HG03135 (cell line): ENCODE measurements around the gene EDC4.
"Not testable (repeated sequence)": the region's sequence is repeated elsewhere in the genome, so short reads cannot be mapped to it uniquely, and the experiment has no call there.

ENCODE experiments used
- ATAC-seq: cut with Tn5 transposase; IDR thresholded peaks from one replicate; pipeline ENCODE4 v1.9.1; 2021; ENCODE audit warnings: mild to moderate bottlenecking, moderate library complexity; ENCODE audit not compliant: unreplicated experiment

EDC4 gene, protein sequence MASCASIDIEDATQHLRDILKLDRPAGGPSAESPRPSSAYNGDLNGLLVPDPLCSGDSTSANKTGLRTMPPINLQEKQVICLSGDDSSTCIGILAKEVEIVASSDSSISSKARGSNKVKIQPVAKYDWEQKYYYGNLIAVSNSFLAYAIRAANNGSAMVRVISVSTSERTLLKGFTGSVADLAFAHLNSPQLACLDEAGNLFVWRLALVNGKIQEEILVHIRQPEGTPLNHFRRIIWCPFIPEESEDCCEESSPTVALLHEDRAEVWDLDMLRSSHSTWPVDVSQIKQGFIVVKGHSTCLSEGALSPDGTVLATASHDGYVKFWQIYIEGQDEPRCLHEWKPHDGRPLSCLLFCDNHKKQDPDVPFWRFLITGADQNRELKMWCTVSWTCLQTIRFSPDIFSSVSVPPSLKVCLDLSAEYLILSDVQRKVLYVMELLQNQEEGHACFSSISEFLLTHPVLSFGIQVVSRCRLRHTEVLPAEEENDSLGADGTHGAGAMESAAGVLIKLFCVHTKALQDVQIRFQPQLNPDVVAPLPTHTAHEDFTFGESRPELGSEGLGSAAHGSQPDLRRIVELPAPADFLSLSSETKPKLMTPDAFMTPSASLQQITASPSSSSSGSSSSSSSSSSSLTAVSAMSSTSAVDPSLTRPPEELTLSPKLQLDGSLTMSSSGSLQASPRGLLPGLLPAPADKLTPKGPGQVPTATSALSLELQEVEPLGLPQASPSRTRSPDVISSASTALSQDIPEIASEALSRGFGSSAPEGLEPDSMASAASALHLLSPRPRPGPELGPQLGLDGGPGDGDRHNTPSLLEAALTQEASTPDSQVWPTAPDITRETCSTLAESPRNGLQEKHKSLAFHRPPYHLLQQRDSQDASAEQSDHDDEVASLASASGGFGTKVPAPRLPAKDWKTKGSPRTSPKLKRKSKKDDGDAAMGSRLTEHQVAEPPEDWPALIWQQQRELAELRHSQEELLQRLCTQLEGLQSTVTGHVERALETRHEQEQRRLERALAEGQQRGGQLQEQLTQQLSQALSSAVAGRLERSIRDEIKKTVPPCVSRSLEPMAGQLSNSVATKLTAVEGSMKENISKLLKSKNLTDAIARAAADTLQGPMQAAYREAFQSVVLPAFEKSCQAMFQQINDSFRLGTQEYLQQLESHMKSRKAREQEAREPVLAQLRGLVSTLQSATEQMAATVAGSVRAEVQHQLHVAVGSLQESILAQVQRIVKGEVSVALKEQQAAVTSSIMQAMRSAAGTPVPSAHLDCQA (N-terminal part only)

GRCh38 chr16:67872631-67873434, at the start of gene EDC4:
EDC4 (plus strand) TSS chr16:67873052; CDS start chr16:67873262, 210 bp downstream.
- peak; percentile 79 for ATAC-seq

DNA sequence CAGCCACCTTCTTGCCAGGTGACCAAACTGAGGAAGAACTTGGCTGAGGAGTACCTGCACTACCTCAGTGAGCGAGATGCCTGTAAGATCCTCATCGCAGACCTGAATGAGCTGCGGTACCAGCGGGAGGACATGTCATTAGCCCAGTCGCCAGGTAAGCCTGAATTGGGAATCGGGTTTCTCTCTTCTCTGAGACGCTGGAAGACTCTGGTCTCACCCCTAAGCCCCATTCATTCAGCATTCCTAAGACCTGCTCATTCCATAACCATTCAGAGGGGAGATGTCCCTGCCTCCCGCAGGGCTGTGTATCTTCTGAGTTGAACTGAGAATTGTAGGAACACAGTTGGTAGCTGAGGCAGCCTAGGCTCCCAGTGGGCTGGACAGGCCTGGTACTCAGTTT, 47.7 kb upstream of the EDC4 start:
- no peak for ATAC-seq

DNA sequence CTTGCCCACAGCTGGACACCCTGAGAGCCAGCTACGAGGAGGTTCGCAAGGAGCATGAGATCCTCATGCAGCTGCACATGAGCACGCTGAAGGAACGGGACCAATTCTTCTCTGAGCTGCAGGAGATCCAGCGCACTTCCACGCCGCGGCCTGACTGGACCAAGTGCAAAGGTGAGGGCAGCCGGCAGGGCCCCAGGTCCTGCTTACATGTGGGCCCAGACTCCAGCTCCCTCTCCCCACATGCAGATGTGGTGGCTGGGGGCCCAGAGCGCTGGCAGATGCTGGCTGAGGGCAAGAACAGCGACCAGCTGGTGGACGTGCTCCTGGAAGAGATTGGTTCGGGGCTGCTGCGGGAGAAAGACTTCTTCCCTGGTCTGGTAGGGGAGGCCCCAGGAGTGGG, 46.9 kb upstream of the EDC4 start:
- no peak for ATAC-seq

DNA sequence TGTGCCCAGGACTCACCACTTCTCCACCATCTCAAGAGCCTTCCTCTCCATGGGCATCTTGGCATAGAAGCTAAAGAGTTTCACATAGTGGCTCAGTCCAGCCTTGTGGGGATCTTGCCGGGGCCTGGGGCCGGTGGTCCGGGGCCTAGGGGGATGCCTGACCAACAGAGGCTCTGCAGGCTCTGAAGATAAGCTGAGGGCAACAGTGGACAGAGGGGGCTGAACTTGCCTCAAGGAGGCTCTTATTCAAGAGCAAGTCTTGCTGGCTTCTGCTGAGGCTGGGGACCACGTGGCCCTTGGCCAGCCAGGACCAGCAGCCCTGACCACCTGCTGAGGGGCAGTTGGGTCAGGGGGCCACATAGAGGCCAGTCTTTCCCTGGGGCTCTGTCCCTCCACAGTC, 44.2 kb upstream of the EDC4 start:
- ATAC-seq = no peak

DNA sequence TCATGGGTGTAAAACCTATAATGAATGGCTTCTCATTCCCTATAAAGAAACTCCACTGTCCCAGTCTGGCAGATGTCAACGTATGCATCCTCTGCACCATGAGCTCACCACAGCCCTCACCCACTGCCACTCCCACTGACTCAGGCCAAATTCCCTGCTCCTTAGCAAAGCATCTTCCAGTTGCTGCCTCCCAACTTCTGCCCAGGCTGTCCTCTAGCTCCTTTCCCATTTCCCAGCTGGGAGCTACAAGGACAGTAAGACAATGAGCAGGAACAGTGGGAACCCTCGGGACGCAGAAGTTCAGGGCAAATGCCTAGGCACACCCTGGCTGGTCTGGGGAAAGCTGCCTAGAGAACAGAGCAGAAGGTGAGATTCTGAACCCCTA, 39.8 kb upstream of the EDC4 start:
- no peak for ATAC-seq

- ATAC-seq = peak; percentile 93
These were observed 39.2 kb upstream of the EDC4 start for GRCh38 chr16:67833415-67834241.

DNA sequence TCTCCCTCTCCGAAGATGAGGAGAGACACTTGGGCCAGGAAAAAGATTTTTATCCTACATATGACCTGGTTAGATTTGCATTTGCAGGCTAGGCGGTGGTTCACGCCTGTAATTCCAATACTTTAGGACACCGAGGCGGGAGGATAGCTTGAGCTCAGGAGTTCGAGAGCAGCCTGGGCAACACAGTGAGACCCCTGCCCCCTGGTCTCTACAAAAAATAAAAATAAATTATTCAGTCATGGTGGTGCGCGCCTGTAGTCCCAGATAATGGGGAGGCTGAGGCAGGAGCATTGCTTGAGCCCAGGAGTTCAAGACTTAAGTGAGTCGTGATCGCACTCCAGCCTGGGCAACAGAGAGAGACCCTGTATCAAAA, 38.6 kb upstream of the EDC4 start:
- ATAC-seq = no peak

- not testable (repeated sequence) for ATAC-seq
These were observed 35.7 kb upstream of the EDC4 start for GRCh38 chr16:67837190-67837589.

DNA sequence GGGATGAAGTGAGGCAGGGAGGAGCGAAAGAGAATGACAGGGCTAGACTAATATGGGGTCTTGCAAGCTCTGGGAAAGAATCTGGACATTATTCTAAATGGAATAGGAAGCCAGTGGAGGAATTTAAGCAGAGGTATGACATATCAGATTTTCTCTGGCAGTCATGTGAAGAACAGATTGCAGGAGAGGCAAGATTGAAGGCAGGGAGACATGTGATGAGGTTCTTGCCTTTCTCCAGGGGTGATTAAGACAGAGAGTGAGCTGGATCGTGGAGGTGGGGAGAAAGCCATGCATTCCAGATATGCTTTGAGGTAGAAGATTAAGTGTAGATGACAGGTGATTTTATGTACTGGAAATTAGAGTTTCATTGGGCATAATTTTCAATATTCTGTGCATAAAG, 35.0 kb upstream of the EDC4 start:
- no peak for ATAC-seq

DNA sequence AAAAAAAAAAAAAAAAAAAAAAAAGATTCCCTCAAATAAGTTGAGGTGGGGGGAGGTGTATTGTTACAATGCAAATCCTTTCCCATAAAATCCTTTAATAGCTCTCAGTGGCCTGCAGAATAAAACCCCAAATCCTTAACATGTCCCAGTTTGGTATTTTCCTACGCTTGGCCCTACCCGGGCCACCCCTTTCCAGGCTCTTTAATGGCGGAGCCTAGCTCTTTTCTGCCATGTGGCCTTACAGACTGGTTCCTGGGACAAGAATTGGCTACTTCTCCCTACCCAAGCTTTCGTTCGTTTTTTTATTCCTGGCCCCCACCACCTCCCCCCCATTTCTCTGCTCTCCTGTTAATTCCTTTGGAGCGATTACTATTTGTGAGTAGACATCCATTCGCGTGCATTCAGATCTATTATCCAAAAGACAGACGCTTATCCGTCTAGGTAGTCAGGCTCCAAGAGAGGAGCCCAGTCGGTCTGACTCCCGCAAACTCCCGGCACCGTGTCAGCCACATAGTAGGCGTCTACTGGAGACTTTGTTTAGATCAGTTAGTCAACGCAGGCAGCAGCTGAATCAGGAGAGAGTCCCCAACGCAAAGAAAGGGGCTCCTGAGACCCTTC, 31.5 kb upstream of the EDC4 start:
- ATAC-seq = no peak

DNA sequence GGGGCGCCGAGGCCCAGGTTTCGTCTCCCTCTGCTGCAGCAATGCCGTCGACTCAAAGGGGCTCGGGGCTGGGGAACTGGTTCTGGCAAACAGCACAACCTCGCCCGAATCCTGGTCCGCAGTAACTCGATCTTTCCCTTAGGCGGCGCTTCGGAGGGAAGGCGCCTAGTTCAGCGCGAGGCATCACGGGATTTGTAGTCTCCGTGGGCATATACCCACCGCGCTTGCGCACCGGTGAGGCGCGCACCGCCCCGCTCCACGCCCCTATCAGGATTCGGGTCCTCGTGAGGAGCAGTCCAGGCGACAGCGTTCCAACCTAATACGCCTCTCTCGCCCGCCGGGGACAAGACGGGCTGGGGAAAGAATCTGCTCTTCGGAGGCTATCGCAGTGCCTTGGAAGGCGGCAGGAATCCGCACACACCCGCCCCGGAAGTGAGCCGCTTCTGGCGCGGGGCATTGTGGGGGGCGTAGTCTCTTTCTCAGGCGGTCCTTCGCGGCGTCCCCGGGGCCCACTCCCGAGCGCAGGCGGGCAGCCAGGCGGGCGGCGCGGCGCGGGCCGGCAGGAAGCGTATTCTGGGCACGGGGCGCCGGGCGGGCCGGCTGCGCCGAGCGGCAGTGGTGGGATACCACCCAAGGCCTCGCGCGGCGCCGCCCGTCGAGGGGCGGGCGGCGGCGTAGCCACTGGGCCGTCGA, 30.9 kb upstream of the EDC4 start, which contains the start of gene THAP11:
Gene THAP11, plus strand, starts transcription at position 505 of the 693 bp plus-strand sequence. CDS start 235 bp downstream, outside the sequence.
- ATAC-seq = peak; percentile 39

GRCh38 chr16:67842509-67843342, 30.1 kb upstream of the EDC4 start:
- ATAC-seq = peak; percentile 5

DNA sequence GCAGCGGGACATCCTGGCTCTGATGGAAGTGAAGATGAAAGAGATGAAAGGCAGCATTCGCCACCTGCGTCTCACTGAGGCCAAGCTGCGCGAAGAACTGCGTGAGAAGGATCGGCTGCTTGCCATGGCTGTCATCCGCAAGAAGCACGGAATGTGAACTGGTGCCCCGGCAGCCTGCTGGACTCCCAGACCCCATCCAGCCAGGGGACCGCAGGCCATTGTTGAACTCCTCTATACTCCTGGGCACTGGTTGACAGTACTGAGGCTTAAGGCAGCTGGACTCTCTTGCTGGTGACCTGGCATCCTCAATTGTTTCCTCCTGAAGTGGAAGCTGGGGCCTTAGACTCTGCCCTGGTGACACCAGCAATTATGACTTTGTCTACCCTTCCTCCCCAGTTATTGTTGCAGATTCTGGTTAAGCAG, 29.5 kb upstream of the EDC4 start:
- no peak for ATAC-seq

GRCh38 chr16:67844497-67844896, 28.4 kb upstream of the EDC4 start:
- no peak for ATAC-seq

DNA sequence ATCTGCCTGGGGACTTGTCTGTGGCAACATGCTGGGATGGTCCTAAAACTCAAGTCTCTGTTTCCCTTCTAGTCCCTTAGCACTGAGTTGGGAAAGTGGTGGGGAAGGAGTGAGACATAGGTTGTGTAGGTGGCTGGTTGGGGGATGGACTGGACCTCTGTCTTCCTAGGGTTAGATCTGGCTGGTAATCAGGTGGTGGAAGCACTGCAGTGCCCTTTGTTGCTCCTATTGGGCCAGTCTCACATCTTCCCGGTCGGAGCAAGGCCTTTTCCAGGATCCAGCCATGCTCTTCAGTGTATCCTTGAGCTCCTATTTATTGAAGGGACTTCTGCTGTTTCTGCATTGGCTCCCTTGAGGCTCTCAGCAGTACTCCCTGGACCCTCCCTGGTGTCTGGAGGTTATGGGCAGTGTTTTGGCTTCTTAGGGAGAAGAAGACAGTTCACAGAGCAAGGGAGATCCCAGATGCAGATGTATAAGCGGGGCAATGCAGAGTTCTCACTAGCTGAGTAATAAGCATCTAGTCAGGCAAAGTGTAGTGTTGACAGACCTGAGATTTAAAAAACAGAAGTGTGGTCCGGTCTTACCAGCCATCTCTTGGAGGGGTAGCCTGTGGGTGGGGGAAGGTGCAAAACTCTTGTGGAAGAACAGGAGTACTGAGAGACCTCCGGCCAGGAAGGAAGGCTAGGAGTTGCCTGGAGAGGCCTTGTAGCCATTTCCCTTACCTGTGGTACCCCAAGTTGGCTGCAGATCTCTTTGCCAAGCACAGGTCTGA, 27.4 kb upstream of the EDC4 start:
- no peak for ATAC-seq

DNA sequence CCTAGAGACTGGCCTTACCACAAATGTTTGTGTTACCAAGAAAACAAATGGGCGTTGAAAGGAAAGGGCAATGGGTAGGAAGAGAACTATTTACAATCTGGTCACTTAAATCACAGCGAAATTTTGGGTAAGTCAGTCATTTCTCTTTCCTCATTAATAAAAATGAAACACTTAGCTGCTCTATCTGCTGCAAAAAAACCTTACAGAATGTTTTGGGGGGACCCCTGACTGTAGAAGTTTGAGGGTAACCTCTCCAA, 26.9 kb upstream of the EDC4 start:
- no peak for ATAC-seq
